ENCODE measurements around the gene NPLOC4.

The NPLOC4 gene

DNA sequence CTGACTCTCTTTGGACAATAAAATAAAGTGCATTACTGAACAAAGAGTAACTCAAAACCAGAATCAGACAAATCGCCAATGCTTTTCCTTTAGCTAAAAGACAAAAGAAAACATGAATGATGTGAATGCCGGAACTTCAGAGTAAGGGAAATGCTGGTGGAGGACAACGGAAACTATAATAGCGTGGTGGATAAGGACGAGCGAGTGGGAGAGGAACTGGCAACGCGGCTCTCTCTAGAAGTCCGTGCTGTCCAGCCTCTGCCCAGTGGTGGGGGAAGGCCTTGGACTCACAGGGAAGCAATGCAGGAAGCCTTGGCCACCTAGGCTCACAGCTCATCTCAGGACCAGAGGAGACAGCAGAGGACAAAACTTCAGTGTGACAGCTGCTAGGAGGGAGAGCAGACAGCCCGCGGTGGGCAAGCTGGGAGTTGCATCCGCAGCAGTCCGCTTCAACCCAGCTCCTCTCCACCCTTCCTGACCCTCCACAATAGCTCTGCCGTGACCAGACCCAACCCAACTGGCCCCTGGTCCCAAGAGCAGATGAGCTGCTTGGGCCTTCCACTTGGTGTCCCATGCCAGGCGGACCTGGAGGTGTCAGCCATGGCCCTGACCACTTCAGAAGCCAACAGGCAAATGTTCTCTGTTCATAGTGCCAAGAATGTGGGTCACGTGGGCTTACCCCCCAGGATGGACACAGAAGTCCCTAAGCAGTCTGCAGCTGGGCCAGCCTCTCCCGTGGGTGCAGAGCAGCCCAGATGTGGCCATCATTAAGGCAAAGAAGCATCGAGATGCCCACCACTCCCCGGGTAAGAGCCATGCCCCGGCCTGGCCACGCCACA, 79.4 kb downstream of the NPLOC4 start:
- DNase-seq (ENCODE audit: extremely low read depth, low read depth): no peak
- TF ChIP-seq CTCF (IDR thresholded peaks at IDR 0.05; ENCODE audit: low read depth, low read length): no peak

- DNase-seq (ENCODE audit: extremely low read depth, low read depth): no peak
- no peak for TF ChIP-seq CTCF (IDR thresholded peaks at IDR 0.05; ENCODE audit: low read depth, low read length)
These were observed 80.0 kb downstream of the NPLOC4 start for GRCh38 chr17:81556863-81557262.

DNA sequence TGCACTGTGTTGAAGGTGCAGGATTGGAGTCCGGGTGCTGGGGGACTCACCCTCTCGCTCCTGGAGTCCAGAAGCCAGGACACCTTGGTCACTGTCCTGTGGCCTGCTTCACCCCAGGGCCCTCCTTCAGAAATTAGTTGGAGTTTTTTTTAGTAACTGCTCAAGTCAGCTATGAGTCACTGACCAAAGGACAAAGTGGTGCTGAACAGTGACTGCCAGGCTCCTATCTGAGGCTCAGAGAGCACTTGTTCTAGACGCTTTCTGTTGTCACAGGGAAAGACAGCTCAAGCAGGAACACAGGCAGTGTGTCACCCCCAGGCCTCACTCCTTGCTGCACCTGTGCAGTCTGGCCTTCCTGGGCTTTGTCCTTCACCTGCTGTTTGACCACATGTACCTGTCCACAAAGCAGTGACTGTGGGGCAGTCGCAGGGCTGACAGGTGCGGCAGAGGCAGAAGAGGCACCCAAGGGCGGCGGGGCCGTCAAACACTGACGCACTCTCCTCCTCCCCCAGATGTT, 80.7 kb downstream of the NPLOC4 start:
- no peak for TF ChIP-seq CTCF (IDR thresholded peaks at IDR 0.05; ENCODE audit: low read depth, low read length)
- no peak for DNase-seq (ENCODE audit: extremely low read depth, low read depth)

GRCh38 chr17:81553616-81554181, 83.2 kb downstream of the NPLOC4 start:
- DNase-seq (ENCODE audit: extremely low read depth, low read depth): no peak
- no peak for TF ChIP-seq CTCF (IDR thresholded peaks at IDR 0.05; ENCODE audit: low read depth, low read length)

- no peak; the same call in 1 of the 2 replicates for TF ChIP-seq CTCF (IDR thresholded peaks at IDR 0.05; ENCODE audit: low read depth, low read length)
- DNase-seq (ENCODE audit: extremely low read depth, low read depth): no peak
These were observed 83.8 kb downstream of the NPLOC4 start for GRCh38 chr17:81553018-81553615.

- DNase-seq (ENCODE audit: extremely low read depth, low read depth): no peak
- no peak for TF ChIP-seq CTCF (IDR thresholded peaks at IDR 0.05; ENCODE audit: low read depth, low read length)
These were observed 84.5 kb downstream of the NPLOC4 start, which contains the start of gene FAAP100 for GRCh38 chr17:81552244-81553017. TSS of gene FAAP100 (minus strand) at chr17:81552353. CDS start at chr17:81552330, 23 bp downstream.

Data from AG09319 (cell line).